AG04450 (cell line): ENCODE results near the gene MSH5. TPM values are rescaled to one million over a fixed set of nuclear protein-coding genes. Genes with fewer than 3 reads are reported as not detected.

ENCODE experiments used
- CTCF ChIA-PET: fragments of 300-600, 350-600 bp; formaldehyde crosslinking; extraction: SDS; loops from one replicate; lab custom pipeline; 2022; ENCODE audit warnings: antibody characterized with exemption, inconsistent platforms; lab: Charles Lee
- POLR2A ChIA-PET: fragments of 350-600 bp; formaldehyde crosslinking; extraction: SDS; loops from one replicate; lab custom pipeline; 2021; ENCODE audit warnings: antibody characterized with exemption, inconsistent platforms; lab: Yijun Ruan, JAX
- DNase-seq: peaks from one replicate; pipeline ENCODE4 v3.0.0-alpha.2; 2011; ENCODE audit warnings: low read depth, low spot score
- H3K27ac ChIP-seq: one replicate; pipeline ENCODE4 v1.5.1; 2012; ENCODE audit warnings: low read depth, low read length, control low read depth
- H3K27me3 ChIP-seq: one replicate; pipeline ENCODE4 v1.6.0; 2012; ENCODE audit warnings: low read length; ENCODE audit not compliant: control insufficient read depth, insufficient read depth
- H3K4me3 ChIP-seq: 2 replicates; pipeline ENCODE4 v1.5.1; 2011; ENCODE audit warnings: mild to moderate bottlenecking, low read depth, low read length, control low read depth
- H3K9me3 ChIP-seq: 2 replicates; pipeline ENCODE4 v1.5.1; 2012; ENCODE audit warnings: low read length; ENCODE audit not compliant: control insufficient read depth, insufficient read depth
- CTCF ChIP-seq: IDR thresholded peaks from 2 replicates; pipeline ENCODE4 v1.5.1; 2011; ENCODE audit warnings: low read depth, low read length, control low read depth, inconsistent platforms
- polyA plus RNA-seq: library from polyadenylated mRNA; depleted of rRNA; stranded (reverse); fragments of >200 nt; gene quantifications from 2 replicates; pipeline ENCODE4 v1.2.3, GENCODE V29; 2011; rRNA removed
- small RNA-seq: library from RNA; depleted of rRNA; stranded (forward); fragments of <200 nt; gene quantifications from one replicate; pipeline ENCODE3, GENCODE V24; 2012; ENCODE audit warnings: low read depth; ENCODE audit not compliant: insufficient read length

Gene MSH5
- polyA plus RNA-seq, 1 experiment = 6.4 TPM

DNA sequence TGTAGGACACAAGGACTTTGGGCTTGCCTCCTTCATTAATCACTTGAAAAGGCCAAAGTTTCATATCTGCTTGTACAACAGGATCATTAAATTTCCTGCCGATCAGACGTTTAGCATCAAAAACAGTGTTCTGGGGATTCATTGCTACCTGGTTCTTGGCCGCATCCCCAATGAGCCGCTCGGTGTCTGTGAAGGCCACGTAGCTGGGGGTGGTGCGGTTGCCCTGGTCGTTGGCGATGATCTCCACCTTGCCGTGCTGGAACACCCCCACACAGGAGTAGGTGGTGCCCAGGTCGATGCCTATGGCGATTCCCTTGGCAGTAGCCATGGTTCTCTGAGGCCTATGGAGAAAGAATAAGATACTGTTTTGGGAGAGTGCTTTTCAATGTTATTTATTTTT is 71.8 kb downstream of the MSH5 start:
- H3K27me3 ChIP-seq = no peaks in the 10 kb centered on the region
- POLR2A ChIA-PET = no interaction called here
- no peak overlapping the region for H3K27ac ChIP-seq
- TF ChIP-seq CTCF = no peak
- no peak for DNase-seq
- no peaks in the 10 kb centered on the region for H3K9me3 ChIP-seq
- H3K4me3 ChIP-seq = no peak overlapping the region
- CTCF ChIA-PET = no interaction called here

Small RNA genes within 50 kb of the gene (small RNA-seq; reads per million reads assigned to genes)
- gene LY6G6D (not detected), gene MIR4646 (not detected), gene MSH5-SAPCD1 (not detected), gene RF00019 (not detected), gene RNU6-850P (not detected), gene SAPCD1 (not detected)

Other genes starting within 250 kb of the MSH5 start
- gene MICB, start 241.9 kb upstream of the MSH5 start, polyA plus RNA-seq = 17.9 and 19.0 TPM in 2 replicates
- not detected in 2 replicates for gene MCCD1, start 211.0 kb upstream of the MSH5 start, polyA plus RNA-seq
- gene DDX39B, start 198.0 kb upstream of the MSH5 start, polyA plus RNA-seq = 434 and 480 TPM in 2 replicates
- gene ATP6V1G2, start 193.4 kb upstream of the MSH5 start, polyA plus RNA-seq = 12.5 and 14.6 TPM in 2 replicates
- 5.1 and 5.4 TPM in 2 replicates for gene NFKBIL1, start 192.4 kb upstream of the MSH5 start, polyA plus RNA-seq
- not detected in 2 replicates for gene LTA, start 167.7 kb upstream of the MSH5 start, polyA plus RNA-seq
- gene TNF, start 164.4 kb upstream of the MSH5 start, polyA plus RNA-seq = not detected in 2 replicates
- not detected in 2 replicates for gene LTB, start 157.6 kb upstream of the MSH5 start, polyA plus RNA-seq
- not detected in 2 replicates for gene LST1, start 153.7 kb upstream of the MSH5 start, polyA plus RNA-seq
- not detected in 2 replicates for gene NCR3, start 147.0 kb upstream of the MSH5 start, polyA plus RNA-seq
- gene AIF1, start 124.8 kb upstream of the MSH5 start, polyA plus RNA-seq = not detected in 2 replicates
- 24.8 and 30.7 TPM in 2 replicates for gene PRRC2A, start 119.3 kb upstream of the MSH5 start, polyA plus RNA-seq
- gene BAG6, start 87.3 kb upstream of the MSH5 start, polyA plus RNA-seq = 58.2 and 68.7 TPM in 2 replicates
- 2.8 and 3.9 TPM in 2 replicates for gene APOM, start 84.1 kb upstream of the MSH5 start, polyA plus RNA-seq
- gene C6orf47, start 79.2 kb upstream of the MSH5 start, polyA plus RNA-seq = 10.2 and 11.6 TPM in 2 replicates
- gene GPANK1, start 75.0 kb upstream of the MSH5 start, polyA plus RNA-seq = 12.7 and 13.5 TPM in 2 replicates
- gene CSNK2B, start 73.9 kb upstream of the MSH5 start, polyA plus RNA-seq = 80.1 and 96.0 TPM in 2 replicates
- gene LY6G5B, start 70.0 kb upstream of the MSH5 start, polyA plus RNA-seq = 5.5 and 7.0 TPM in 2 replicates
- gene LY6G5C, start 58.9 kb upstream of the MSH5 start, polyA plus RNA-seq = 2.0 and 2.7 TPM in 2 replicates
- 34.0 and 36.3 TPM in 2 replicates for gene ABHD16A, start 36.7 kb upstream of the MSH5 start, polyA plus RNA-seq
- gene LY6G6F, start 33.1 kb upstream of the MSH5 start, polyA plus RNA-seq = not detected in 2 replicates
- not detected in 2 replicates for gene LY6G6D, start 24.7 kb upstream of the MSH5 start, polyA plus RNA-seq
- not detected in 2 replicates for gene LY6G6C, start 18.3 kb upstream of the MSH5 start, polyA plus RNA-seq
- not detected in 2 replicates for gene MPIG6B, start 16.6 kb upstream of the MSH5 start, polyA plus RNA-seq
- gene DDAH2, start 10.7 kb upstream of the MSH5 start, polyA plus RNA-seq = 44.4 and 59.1 TPM in 2 replicates
- 466 and 531 TPM in 2 replicates for gene CLIC1, start 3.5 kb upstream of the MSH5 start, polyA plus RNA-seq
- 0.24 and 0.88 TPM in 2 replicates for gene SAPCD1, start 22.7 kb downstream of the MSH5 start, polyA plus RNA-seq
- 0.10 and 0.32 TPM in 2 replicates for gene VWA7, start 37.3 kb downstream of the MSH5 start, polyA plus RNA-seq
- 16.0 and 23.9 TPM in 2 replicates for gene VARS1, start 55.7 kb downstream of the MSH5 start, polyA plus RNA-seq
- gene LSM2, start 67.0 kb downstream of the MSH5 start, polyA plus RNA-seq = 34.2 and 38.3 TPM in 2 replicates
- 1.1 and 1.2 TPM in 2 replicates for gene HSPA1L, start 75.3 kb downstream of the MSH5 start, polyA plus RNA-seq
- gene HSPA1A, start 75.5 kb downstream of the MSH5 start, polyA plus RNA-seq = 46.6 and 50.4 TPM in 2 replicates
- 31.9 TPM in 2 replicates for gene HSPA1B, start 87.7 kb downstream of the MSH5 start, polyA plus RNA-seq
- gene NEU1, start 122.8 kb downstream of the MSH5 start, polyA plus RNA-seq = 39.0 and 49.4 TPM in 2 replicates
- 0.04 and 0.12 TPM in 2 replicates for gene SLC44A4, start 139.0 kb downstream of the MSH5 start, polyA plus RNA-seq
- 23.8 and 28.5 TPM in 2 replicates for gene EHMT2, start 157.7 kb downstream of the MSH5 start, polyA plus RNA-seq
- 2.4 and 4.3 TPM in 2 replicates for gene ZBTB12, start 162.1 kb downstream of the MSH5 start, polyA plus RNA-seq
- 1.5 and 1.9 TPM in 2 replicates for gene C2, start 187.7 kb downstream of the MSH5 start, polyA plus RNA-seq
- 13.3 and 14.0 TPM in 2 replicates for gene CFB, start 206.1 kb downstream of the MSH5 start, polyA plus RNA-seq
- gene NELFE, start 219.0 kb downstream of the MSH5 start, polyA plus RNA-seq = 51.4 and 55.7 TPM in 2 replicates
- gene SKIC2, start 219.2 kb downstream of the MSH5 start, polyA plus RNA-seq = 26.0 and 30.4 TPM in 2 replicates
- 11.4 and 14.9 TPM in 2 replicates for gene DXO, start 232.1 kb downstream of the MSH5 start, polyA plus RNA-seq
- 7.5 and 7.6 TPM in 2 replicates for gene C4A, start 242.1 kb downstream of the MSH5 start, polyA plus RNA-seq